B cell (primary cell): ENCODE measurements around the gene VPS72. TPM values are rescaled to one million over a fixed set of nuclear protein-coding genes. Genes with fewer than 3 reads are reported as not detected.

Experiments
- polyA plus RNA-seq: library from polyadenylated mRNA; depleted of rRNA; stranded (reverse); fragments of >200 nt; gene quantifications from 2 replicates; pipeline ENCODE4 v1.2.3, GENCODE V29; 2012
- total RNA-seq, 2 donors: library from RNA; stranded (reverse); fragments of 120-200 nt in 1 of 2; gene quantifications; 1 replicate in 1 of 2; 2 replicates in 1 of 2; pipeline versions ENCODE4 v1.2.3 to v1.2.4, GENCODE V29; 2013 to 2022

VPS72 gene
- total and polyA plus RNA-seq, 2 donors (not counting 1 experiment from before 2014, with no cell fraction given): 42.1 to 48.7 TPM

Other genes with a start within 250 kb of the VPS72 start
- 130 and 144 TPM in 2 replicates for gene CERS2, start 215.4 kb downstream of the VPS72 start, total RNA-seq
- gene CERS2, start 215.4 kb downstream of the VPS72 start, polyA plus RNA-seq: 52.5 and 68.4 TPM in 2 replicates
- gene ANXA9, start 207.9 kb downstream of the VPS72 start, total RNA-seq: 0.62 TPM in 1 of 2 replicates, not detected in the other
- gene ANXA9, start 207.9 kb downstream of the VPS72 start, polyA plus RNA-seq: 0.07 and 0.09 TPM in 2 replicates
- gene MINDY1, start 183.3 kb downstream of the VPS72 start, total RNA-seq: 16.1 and 16.5 TPM in 2 replicates
- 4.8 and 7.6 TPM in 2 replicates for gene MINDY1, start 183.3 kb downstream of the VPS72 start, polyA plus RNA-seq
- gene PRUNE1, start 181.7 kb downstream of the VPS72 start, total RNA-seq: 20.8 and 21.3 TPM in 2 replicates
- 13.3 and 15.9 TPM in 2 replicates for gene PRUNE1, start 181.7 kb downstream of the VPS72 start, polyA plus RNA-seq
- 1.8 and 2.5 TPM in 2 replicates for gene BNIPL, start 153.6 kb downstream of the VPS72 start, total RNA-seq
- 0.81 and 2.8 TPM in 2 replicates for gene BNIPL, start 153.6 kb downstream of the VPS72 start, polyA plus RNA-seq
- 4.5 and 7.6 TPM in 2 replicates for gene C1orf56, start 142.4 kb downstream of the VPS72 start, total RNA-seq
- 2.4 and 2.5 TPM in 2 replicates for gene C1orf56, start 142.4 kb downstream of the VPS72 start, polyA plus RNA-seq
- 230 and 238 TPM in 2 replicates for gene CDC42SE1, start 130.6 kb downstream of the VPS72 start, total RNA-seq
- 366 and 419 TPM in 2 replicates for gene CDC42SE1, start 130.6 kb downstream of the VPS72 start, polyA plus RNA-seq
- 1.1 and 1.5 TPM in 2 replicates for gene MLLT11, start 129.8 kb downstream of the VPS72 start, total RNA-seq
- gene MLLT11, start 129.8 kb downstream of the VPS72 start, polyA plus RNA-seq: 2.4 and 2.7 TPM in 2 replicates
- 22.4 and 22.9 TPM in 2 replicates for gene GABPB2, start 119.4 kb downstream of the VPS72 start, total RNA-seq
- 15.1 and 22.3 TPM in 2 replicates for gene GABPB2, start 119.4 kb downstream of the VPS72 start, polyA plus RNA-seq
- 0.86 and 1.5 TPM in 2 replicates for gene SEMA6C, start 43.6 kb downstream of the VPS72 start, total RNA-seq
- gene SEMA6C, start 43.6 kb downstream of the VPS72 start, polyA plus RNA-seq: 0.81 and 1.3 TPM in 2 replicates
- 14.9 and 17.6 TPM in 2 replicates for gene TNFAIP8L2, start 33.5 kb downstream of the VPS72 start, total RNA-seq
- 5.5 and 9.1 TPM in 2 replicates for gene TNFAIP8L2, start 33.5 kb downstream of the VPS72 start, polyA plus RNA-seq
- gene LYSMD1, start 24.3 kb downstream of the VPS72 start, total RNA-seq: 5.8 TPM in 2 replicates
- 0.68 and 1.4 TPM in 2 replicates for gene LYSMD1, start 24.3 kb downstream of the VPS72 start, polyA plus RNA-seq
- 53.6 and 57.6 TPM in 2 replicates for gene SCNM1, start 24.1 kb downstream of the VPS72 start, total RNA-seq
- gene SCNM1, start 24.1 kb downstream of the VPS72 start, polyA plus RNA-seq: 38.2 and 46.5 TPM in 2 replicates
- 3.5 and 5.1 TPM in 2 replicates for gene TMOD4, start 14.2 kb downstream of the VPS72 start, total RNA-seq
- 1.7 and 2.3 TPM in 2 replicates for gene TMOD4, start 14.2 kb downstream of the VPS72 start, polyA plus RNA-seq
- 76.1 and 78.4 TPM in 2 replicates for gene PIP5K1A, start 8.4 kb upstream of the VPS72 start, total RNA-seq
- 57.4 and 59.4 TPM in 2 replicates for gene PIP5K1A, start 8.4 kb upstream of the VPS72 start, polyA plus RNA-seq
- 142 and 169 TPM in 2 replicates for gene PSMD4, start 64.5 kb upstream of the VPS72 start, total RNA-seq
- 117 and 136 TPM in 2 replicates for gene PSMD4, start 64.5 kb upstream of the VPS72 start, polyA plus RNA-seq
- 49.6 and 54.0 TPM in 2 replicates for gene ZNF687, start 92.1 kb upstream of the VPS72 start, total RNA-seq
- 29.1 and 37.0 TPM in 2 replicates for gene ZNF687, start 92.1 kb upstream of the VPS72 start, polyA plus RNA-seq
- 110 TPM in 2 replicates for gene PI4KB, start 137.2 kb upstream of the VPS72 start, total RNA-seq
- 138 and 139 TPM in 2 replicates for gene PI4KB, start 137.2 kb upstream of the VPS72 start, polyA plus RNA-seq
- 207 and 208 TPM in 2 replicates for gene RFX5, start 157.1 kb upstream of the VPS72 start, total RNA-seq
- gene RFX5, start 157.1 kb upstream of the VPS72 start, polyA plus RNA-seq: 181 and 216 TPM in 2 replicates
- gene SELENBP1, start 182.5 kb upstream of the VPS72 start, total RNA-seq: 0.22 and 0.37 TPM in 2 replicates
- gene SELENBP1, start 182.5 kb upstream of the VPS72 start, polyA plus RNA-seq: not detected in 2 replicates
- gene PSMB4, start 209.4 kb upstream of the VPS72 start, total RNA-seq: 201 and 203 TPM in 2 replicates
- 334 and 393 TPM in 2 replicates for gene PSMB4, start 209.4 kb upstream of the VPS72 start, polyA plus RNA-seq